Esophagus mucosa (tissue), 1 donor: ENCODE results near the gene FGFRL1. TPM values are rescaled to one million over a fixed set of nuclear protein-coding genes. Genes with fewer than 3 reads are reported as not detected.

Experiments
- ATAC-seq: fragments of 200-7000 bp; cut with Tn5 transposase; one replicate; pipeline ENCODE4 v1.9.1; 2020
- total RNA-seq: library from RNA; stranded (reverse); gene quantifications from one replicate; pipeline ENCODE4 v1.2.4, GENCODE V29; 2023
- donor health status: DM: yes; HTN: yes; CAD: no.

Gene FGFRL1
- 2.2 TPM for total RNA-seq

GRCh38 chr4:1011022-1011665 is at the start of gene FGFRL1:
FGFRL1 (plus strand) TSS chr4:1011626; CDS start chr4:1012486, 860 bp downstream.
- ATAC-seq, result peak; percentile 66

GRCh38 chr4:962231-963208 is 48.9 kb upstream of the FGFRL1 start:
- no peak for ATAC-seq

DNA sequence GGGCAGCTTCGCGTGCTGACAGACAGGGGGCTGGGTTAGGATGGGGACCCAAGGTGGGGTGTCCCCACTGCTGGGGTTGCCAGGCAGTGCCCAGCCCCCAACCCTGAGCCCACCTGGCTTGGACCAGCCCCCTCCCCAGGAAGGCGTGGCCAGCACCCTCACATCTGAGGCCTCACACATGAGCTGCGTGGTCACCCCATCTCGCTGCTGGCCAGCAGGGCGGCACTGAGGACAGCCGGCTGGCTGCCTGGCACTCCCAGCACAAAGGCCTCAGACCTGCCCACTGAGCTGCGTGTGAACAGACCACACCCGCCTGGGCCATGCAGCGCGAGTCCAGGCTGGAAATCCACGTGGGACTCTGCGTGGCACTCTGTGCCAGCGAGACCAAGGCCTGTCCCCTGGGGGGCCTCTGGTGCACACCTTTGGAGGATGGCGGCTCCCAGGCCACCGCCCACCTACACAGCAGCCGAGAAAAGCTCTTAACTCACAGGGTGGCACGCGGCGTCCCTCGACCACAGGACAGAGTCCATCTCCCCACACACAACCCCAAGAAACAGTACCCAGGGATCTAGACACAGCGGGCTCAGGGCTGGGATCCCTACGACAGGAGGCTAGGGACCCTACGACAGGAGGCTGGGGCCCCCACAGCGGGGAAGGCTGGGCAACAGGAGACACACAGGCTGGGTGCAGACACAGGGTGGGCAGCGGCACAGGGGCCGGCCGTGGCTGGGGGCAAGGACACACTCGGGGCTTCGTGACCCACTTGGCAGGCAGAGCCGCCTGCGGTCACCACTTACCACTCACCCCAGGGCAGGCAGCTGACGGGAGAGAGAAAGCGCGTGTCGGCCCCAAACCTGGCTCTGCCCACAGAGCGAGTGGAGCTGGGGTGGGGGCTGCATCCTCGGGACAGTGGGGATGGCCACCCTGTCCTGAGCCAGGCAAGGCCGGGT is 47.9 kb upstream of the FGFRL1 start:
- ATAC-seq, result peak; percentile 37

- ATAC-seq, result no peak
These were observed 46.9 kb upstream of the FGFRL1 start for GRCh38 chr4:964346-965025.

- ATAC-seq, result no peak
These were observed 46.2 kb upstream of the FGFRL1 start for GRCh38 chr4:965048-965765.

DNA sequence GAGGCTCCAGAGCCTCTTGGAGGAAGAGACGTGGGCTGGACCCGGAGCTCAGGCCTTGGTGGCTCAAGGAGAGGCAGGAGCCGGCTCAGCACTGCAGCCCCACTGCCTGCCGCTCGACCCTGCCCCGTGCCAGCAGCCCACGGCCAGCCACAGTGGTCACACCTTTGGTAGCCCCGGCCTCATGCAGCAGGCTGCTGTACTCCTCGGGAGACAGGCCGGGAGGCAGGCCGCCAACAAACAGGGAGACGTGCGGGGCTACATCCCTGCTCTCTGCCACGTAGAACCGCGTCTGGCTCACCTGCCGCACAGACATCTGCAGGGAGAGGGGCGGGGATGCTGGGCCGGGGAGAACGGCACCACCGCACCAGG is 45.7 kb upstream of the FGFRL1 start:
- ATAC-seq, result no peak

GRCh38 chr4:966266-967112 is 44.9 kb upstream of the FGFRL1 start:
- no peak for ATAC-seq

- ATAC-seq, result no peak
These were observed 44.0 kb upstream of the FGFRL1 start for GRCh38 chr4:967113-968104.

DNA sequence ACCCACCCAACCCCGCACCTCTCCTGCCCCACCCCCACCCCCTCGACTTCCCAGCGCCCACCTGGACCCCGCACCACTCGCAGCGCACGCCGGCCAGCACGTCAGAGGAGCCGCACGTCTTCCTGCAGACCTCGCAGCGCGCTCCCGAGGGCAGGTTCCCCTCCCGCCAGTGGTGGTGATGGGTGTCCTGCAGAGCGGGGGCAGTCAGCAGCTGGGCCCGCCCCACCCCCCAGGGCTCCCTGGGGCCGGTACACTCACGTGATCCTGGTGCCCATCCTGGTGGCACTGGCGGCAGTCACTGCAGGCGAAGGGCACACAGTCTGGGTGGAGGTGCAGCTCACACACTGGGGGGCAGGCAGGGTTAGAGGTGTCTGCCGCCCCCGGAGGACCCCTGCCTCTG is 43.2 kb upstream of the FGFRL1 start:
- ATAC-seq, result no peak

DNA sequence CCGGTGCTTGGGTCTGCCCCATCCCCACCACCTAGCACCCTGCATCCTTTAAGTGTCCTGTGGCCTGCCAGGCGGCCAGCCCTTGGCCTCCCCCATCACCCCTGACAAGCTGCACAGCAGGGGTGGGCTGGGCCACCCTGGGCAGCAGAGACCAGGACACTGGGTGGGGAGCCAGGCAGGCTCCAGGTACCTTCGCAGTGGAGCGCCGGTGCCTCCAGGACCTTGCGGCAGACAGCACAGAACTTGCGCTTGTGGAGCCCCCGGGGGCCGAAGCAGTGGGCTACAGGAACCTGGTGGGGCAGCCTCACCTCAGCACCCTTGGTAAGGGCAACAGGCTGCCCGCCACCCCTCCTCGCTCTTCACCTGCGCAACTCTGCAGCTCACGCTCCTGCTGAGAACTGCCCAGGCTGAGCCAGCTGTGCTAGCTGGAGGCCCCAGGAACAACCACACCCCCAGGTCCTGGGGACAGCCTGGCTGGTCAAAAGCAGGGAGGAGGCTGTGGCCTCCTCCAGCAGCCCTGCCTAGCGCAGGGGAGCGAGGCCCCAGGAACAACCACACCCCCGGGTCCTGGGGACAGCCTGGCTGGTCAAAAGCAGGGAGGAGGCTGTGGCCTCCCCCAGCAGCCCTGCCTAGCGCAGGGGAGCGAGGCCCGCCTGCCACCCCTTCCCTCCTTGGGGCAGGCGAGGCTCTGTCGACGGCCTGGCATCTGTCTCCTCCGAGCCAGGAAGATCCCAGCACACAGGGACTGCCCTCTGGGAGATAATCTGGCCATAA is 42.6 kb upstream of the FGFRL1 start:
- ATAC-seq, result no peak

GRCh38 chr4:970046-970745 is 41.2 kb upstream of the FGFRL1 start:
- ATAC-seq, result no peak

- ATAC-seq, result no peak
These were observed 40.4 kb upstream of the FGFRL1 start for GRCh38 chr4:970854-971520.

DNA sequence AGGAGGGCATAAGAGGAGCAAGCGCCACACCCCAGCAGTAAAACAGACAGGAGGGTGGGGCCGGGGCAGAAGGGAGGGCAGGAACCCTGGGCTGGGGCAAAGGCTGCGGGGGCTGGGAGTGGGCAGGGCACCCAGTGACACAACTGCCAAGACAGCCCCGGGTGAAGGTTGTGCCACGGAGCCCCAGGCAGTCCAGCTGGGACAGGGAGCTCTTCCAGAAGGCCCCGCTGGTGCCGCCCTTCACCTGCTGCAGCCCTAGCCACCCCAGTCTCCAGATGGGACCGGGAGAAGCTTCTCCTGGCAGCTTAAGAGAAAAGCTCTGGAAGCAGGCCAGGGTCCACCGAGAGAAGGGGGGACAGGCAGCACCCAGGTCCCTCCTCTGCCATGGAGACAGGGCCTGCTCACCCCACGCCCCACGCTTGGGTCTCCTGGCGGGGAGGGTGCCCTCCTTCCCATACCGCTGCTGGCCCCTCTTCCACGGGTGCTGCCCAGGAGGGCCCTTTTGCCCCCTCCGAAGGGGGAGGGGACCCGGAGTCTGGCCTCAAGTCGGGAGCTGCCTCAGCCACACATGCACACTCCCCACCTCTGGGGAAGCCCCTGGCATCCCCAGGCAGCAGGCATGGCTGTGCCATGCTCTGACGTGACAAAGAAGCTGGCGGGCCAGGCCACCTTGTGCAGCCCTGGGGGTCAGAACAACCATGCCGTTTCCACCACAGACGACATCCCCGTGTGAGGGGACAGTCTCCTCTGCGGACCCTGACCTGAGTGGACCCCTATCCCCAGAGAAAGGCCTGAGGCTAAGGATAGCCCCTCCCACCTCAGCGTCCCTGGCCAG is 39.5 kb upstream of the FGFRL1 start:
- peak; percentile 37 for ATAC-seq

DNA sequence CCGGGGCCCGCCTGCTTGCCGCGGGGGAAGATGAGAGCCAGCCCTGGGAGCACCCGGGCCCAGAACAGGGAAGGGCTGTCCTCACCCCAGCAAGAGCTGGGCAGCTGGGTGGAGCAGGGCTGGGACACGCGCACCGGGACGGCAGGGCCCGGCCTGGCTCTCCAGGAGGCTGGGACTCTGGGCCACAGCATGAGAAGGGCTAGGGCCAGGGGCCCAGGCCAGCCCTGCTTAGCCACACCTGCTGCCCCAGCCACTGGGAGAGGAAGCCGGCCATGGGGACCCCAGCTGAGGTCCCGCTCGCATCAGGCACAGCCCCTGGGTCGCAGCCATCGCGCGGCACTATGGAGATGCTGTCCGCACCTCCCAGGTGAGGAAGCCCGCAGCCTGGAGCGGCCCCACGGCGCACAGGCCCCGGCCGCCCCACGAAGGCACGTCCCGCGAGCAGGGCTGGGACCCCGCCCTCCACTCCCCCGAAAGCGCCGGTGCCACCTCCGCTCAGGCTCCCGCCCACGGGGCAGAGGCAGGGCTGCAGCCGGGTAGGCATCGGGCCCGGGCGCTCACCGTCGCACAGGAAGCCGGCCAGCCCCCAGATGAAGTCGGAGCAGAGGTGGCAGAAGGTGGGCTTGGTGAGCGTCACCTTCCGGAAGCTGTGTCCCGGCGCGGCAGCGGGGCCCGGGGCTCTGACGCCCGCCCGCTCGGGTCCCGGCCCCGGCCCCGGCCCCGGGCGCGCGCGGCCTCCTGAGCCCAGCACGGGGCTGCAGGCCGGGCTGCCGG is 38.6 kb upstream of the FGFRL1 start:
- ATAC-seq, result peak; percentile 53
